ENCODE measurements around the gene PPP1R3D. TPM values are rescaled to one million over a fixed set of nuclear protein-coding genes. Genes with fewer than 3 reads are reported as not detected.
A peak's percentile ranks its signal among the peaks of the same experiment; 100 is the strongest.

The PPP1R3D gene
- total RNA-seq, 1 experiment from 2014 or later: 3.1 TPM

DNA sequence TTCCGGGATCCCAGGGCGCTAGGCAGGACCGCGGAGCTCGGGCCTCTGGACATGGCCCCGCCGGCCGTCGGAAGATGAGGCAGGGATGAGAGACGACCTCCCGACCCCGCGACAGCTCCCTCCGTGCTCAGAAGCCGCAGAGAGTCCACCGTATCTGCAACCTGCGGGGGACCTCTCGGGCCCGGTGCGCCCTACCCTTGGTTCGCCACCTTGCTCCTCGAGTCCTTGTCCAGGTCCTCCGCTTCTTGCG is 301 bp downstream of the PPP1R3D start:
- Histone ChIP-seq H3K79me1 (ENCODE audit: insufficient read depth, low read depth, low read length, poor library complexity, severe bottlenecking) (no peaks in the 10 kb centered on the region), H3K23me2 (ENCODE audit: insufficient read length, low read depth, low read length, poor library complexity, severe bottlenecking) (peaks cover 4% of the 10 kb centered on the region), H3K27me3 (ENCODE audit: insufficient read depth, low read length) (peaks cover 7% of the 10 kb centered on the region; the same call in 1 of the 2 replicates), H2AFZ (ENCODE audit: low read length) (no peak overlapping the region), H2BK20ac (ENCODE audit: low read depth, low read length, poor library complexity, severe bottlenecking) (no peak overlapping the region), H2AK5ac (ENCODE audit: insufficient read length, low read length) (no peak overlapping the region), H2BK15ac (ENCODE audit: low read depth, low read length) (no peak overlapping the region), H3K4ac (ENCODE audit: low read depth, low read length) (no peak overlapping the region), H3K56ac (ENCODE audit: insufficient read length, low read depth, low read length) (no peak overlapping the region), H3K18ac (ENCODE audit: insufficient read length, low read depth, low read length) (peak overlapping the region; percentile 3), H4K8ac (replicated peaks; ENCODE audit: insufficient read length, low read depth, low read length) (no peak overlapping the region), H3K14ac (ENCODE audit: insufficient read depth, low read length) (peak overlapping the region; percentile 63), H2BK5ac (ENCODE audit: insufficient read length, low read length) (no peak overlapping the region), H3K23ac (ENCODE audit: insufficient read length, low read depth, low read length) (no peak overlapping the region), H3K4me1 (ENCODE audit: insufficient read depth, low read length) (no peaks in the 10 kb centered on the region), H3K9ac (ENCODE audit: extremely low read depth, insufficient read length, low read length) (no peak overlapping the region), H4K5ac (ENCODE audit: insufficient read length, low read depth, low read length) (no peak overlapping the region), H3K4me2 (ENCODE audit: insufficient read depth, insufficient read length, low read length) (peak overlapping the region; percentile 67), H4K91ac (ENCODE audit: insufficient read length, low read depth, low read length) (no peak overlapping the region), H2BK120ac (ENCODE audit: low read depth, low read length, poor library complexity, severe bottlenecking) (no peak overlapping the region), H2BK12ac (ENCODE audit: insufficient read length, low read depth, low read length) (no peak overlapping the region), H4K20me1 (ENCODE audit: control insufficient read depth, insufficient read depth, insufficient read length) (no peaks in the 10 kb centered on the region), H3K27ac (ENCODE audit: insufficient read length, low read depth, low read length) (no peak overlapping the region), H3T11ph (ENCODE audit: low read length) (no peak overlapping the region), H3K9me3 (ENCODE audit: control insufficient read depth, low read depth, low read length) (no peaks in the 10 kb centered on the region), H3K79me2 (ENCODE audit: insufficient read depth, low read length) (no peaks in the 10 kb centered on the region)
- H3K4me3 Mint-ChIP-seq: peak overlapping the region; percentile 84 to 85
- peaks cover 13 to 26% (median 24%) of the 10 kb centered on the region in 3 experiments for H3K36me3 Mint-ChIP-seq (ENCODE audit: insufficient read depth in 1 of 3, low read depth in 3 of 3)
- H3K27me3 Mint-ChIP-seq (ENCODE audit: low read depth): peaks cover 32% of the 10 kb centered on the region
- WGBS (ENCODE audit: extremely low coverage, insufficient read length, low lambda C conversion rate): no CpG with 5 or more reads among the region's 24 CpGs
- no peak for DNase-seq
- peaks cover 8 to 11% of the 10 kb centered on the region in 2 experiments for H3K4me1 Mint-ChIP-seq
- TF ChIP-seq, protein P1, sequence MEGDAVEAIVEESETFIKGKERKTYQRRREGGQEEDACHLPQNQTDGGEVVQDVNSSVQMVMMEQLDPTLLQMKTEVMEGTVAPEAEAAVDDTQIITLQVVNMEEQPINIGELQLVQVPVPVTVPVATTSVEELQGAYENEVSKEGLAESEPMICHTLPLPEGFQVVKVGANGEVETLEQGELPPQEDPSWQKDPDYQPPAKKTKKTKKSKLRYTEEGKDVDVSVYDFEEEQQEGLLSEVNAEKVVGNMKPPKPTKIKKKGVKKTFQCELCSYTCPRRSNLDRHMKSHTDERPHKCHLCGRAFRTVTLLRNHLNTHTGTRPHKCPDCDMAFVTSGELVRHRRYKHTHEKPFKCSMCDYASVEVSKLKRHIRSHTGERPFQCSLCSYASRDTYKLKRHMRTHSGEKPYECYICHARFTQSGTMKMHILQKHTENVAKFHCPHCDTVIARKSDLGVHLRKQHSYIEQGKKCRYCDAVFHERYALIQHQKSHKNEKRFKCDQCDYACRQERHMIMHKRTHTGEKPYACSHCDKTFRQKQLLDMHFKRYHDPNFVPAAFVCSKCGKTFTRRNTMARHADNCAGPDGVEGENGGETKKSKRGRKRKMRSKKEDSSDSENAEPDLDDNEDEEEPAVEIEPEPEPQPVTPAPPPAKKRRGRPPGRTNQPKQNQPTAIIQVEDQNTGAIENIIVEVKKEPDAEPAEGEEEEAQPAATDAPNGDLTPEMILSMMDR (conservative IDR thresholded peaks at IDR 0.05): no peak
- peaks cover 6% of the 10 kb centered on the region in 2 experiments; a peak in 3 of 5 replicates for H3K9me3 Mint-ChIP-seq
- H3K27ac Mint-ChIP-seq: peak overlapping the region in 1 of 3 experiments; percentile 79; a peak in 1 of 7 replicates

All from H9 (cell line).